GM18867 (cell line): ENCODE results near the gene KRTAP12-1.

Source experiments
- ATAC-seq: cut with Tn5 transposase; IDR thresholded peaks from one replicate; pipeline ENCODE4 v1.9.1; 2021; ENCODE audit warnings: mild to moderate bottlenecking, moderate library complexity; ENCODE audit not compliant: unreplicated experiment

KRTAP12-1 gene, protein sequence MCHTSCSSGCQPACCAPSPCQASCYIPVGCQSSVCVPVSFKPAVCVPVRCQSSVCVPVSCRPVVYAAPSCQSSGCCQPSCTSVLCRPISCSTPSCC

DNA sequence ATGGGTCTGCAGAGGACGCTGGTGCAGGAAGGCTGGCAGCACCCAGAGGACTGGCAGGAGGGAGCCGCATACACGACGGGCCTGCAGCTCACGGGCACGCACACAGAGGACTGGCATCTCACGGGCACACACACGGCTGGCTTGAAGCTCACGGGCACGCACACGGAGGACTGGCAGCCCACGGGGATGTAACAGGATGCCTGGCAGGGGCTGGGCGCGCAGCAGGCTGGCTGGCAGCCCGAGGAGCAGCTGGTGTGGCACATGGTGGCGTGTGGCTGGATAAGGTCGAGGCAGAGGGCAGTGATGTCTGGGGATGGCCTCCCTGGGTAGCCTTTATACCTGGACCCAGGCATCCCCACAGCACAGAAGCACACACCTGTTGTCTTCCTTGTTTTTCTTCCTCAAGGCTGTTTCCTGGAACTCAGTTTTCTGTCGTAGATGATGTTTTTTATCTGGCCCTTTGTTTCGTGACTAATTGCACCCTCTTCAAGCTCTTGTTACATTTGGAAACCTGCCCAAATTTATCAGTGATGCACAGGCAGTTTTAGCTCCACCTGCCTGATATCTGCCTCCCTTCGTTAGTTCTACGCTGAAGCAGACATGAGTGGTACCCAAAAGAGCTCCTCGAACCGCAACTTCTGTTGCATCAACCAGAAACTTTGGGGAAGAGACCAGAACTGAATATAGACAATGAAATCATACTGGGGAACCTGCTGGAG lies at the start of gene KRTAP12-1:
KRTAP12-1 (minus strand) TSS at position 303 of the 719 bp plus-strand sequence; CDS start at position 263, 40 bp downstream.
- ATAC-seq = no peak

DNA sequence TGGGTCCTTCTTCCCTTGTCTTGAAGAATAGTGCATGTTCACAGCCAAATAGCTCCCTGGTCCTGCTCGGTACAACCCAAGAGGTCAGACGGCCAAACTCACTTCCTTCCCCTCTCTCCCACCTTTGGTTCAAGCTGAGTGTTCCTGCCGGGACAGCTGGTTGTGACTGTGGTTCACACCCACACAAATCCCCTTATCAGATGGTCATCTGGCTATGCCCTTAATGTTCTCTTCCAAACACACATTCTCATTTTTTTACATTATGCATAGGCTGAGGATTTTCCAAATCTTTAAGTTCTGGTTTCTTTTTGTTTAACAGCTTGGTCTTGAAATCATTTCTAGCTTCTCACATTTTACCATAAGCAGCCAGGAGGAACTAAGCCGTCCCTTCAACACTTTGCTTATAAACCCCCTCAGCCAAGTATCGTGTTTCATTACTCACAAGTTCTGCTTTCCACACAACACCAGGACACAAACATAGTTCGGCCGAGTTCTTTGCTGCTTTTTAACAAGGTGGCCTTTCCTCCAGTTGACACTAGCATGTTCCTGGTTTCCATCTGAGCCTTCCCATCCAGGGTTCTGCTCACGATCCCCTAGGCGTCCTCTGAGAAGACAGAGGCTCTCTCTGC lies 49.1 kb upstream of the KRTAP12-1 start:
- ATAC-seq = no peak

DNA sequence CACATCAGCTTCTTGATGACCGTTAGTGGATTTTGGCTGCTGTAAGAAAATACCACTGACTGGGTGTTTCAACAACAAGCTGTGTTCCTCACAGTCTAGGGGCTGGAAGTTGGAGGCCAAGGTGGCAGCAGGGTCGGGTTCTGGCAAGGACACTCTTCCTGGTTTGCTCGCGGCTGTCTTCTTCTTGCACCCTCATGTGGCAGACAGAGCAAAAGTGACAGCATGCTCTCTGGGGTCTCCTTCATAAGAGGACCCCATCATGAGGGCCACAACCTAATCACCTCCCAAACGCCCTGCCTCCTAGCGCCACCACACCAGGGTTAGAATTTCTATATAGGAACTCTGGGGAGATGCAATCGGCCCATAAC lies 48.0 kb upstream of the KRTAP12-1 start:
- ATAC-seq = no peak

DNA sequence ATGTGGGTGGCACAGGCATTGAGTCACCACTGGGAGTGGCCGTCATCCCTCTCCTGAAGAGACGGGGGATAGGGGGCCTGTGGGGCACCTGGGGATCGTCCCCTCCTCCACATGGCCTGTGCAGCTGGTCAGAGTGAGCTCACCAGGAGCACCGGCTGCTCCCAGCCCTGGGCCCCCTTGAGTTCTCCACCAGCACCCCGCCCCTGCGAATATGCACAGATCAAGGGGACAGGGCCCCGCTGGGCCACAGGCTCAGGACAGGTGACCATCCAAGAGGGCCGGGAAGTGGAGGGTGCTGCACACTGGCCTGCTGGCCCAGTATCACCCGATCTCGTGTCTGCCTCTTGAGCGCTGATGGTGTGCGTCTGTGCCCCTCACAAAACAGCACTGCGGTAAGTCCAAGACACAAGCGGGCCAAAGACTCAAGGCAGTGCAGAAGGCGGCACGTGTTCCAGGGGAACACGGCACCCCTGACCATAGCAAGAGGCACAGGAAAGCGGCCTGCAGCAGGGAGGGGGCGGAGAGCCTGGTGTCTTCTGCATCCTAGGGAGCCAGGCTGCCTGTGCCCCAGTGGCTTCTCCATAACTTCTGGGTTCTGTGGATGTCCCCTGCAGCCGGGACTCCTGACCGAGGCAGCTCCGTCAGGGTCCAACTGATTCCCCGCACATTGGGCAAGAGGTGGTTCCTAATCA lies 47.5 kb upstream of the KRTAP12-1 start:
- ATAC-seq = no peak

DNA sequence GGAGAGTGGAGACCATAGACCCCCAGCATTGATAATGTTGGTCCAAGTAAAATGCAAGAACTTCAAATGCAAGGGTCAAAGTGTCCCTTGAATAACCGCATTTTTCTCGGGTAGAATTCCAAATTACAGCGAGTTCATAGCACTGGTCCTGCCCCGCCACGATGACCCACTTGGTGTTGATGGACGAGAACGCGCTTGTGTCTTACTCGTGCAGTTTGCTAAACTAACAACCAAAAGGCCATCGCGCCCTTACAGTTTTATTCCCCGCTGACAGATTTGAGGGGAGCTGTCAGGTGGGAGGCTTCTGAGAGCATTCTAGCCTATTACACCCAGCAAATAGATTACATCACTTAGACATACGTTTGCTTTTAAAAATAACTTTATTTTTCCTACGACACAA lies 46.8 kb upstream of the KRTAP12-1 start:
- ATAC-seq = no peak

DNA sequence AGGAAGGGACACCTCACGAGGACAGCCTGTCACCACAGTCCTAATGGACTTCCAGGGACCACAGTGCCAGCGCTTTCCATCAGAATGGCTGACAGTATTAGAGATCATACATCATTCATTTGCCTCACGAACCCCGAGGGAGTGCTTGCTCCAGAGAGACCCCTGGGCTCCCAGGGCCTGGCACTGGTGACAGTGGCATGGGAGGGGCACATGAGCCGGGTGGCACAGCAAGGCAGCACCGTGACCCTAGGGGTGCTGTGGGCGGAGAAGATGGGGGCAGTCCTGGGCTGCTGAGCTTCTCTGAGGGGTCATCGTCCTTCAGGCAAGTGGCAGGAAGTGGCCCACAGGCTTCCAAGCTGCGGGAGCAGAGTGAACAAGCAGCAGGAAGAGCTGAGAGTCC lies 45.8 kb upstream of the KRTAP12-1 start:
- no peak for ATAC-seq

DNA sequence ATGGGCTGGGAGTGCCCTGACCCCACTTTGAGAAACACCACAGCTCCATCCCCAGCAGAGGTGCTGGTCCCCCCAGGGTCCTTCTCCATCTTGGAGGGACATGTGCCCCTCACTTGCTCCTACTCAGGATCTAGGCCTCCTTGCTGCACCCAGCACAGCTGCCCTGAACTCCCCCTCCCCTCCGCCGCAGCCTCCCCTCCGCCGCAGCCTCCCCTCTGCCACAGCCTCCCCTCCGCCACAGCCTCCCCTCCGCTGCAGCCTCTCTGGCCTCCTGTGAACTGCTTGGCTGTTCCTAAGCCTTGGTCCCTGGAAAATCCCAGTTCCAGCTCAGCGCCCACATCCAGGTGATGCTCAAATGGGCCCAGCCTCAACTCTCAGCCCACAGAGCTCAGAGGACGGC lies 45.4 kb upstream of the KRTAP12-1 start:
- ATAC-seq = no peak

DNA sequence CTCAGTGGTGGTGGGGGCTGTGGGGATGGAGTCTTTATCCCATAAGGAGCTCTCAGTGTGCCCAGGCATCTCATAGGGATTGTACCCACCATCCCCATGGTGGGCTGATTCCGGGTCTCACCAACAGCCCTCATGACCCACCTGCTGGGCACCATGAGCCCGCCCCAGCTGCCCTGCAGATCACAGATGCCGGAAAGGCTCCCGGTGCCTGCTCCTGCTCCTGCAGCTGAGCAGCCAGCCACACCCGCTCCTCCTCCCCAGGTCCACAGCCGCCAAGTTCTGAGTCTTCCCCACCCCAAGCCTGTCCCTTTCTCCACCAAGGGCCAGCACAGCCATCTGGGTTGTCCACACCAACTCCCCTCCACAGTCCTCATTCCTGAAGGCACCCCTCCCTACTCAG lies 44.9 kb upstream of the KRTAP12-1 start:
- no peak for ATAC-seq

DNA sequence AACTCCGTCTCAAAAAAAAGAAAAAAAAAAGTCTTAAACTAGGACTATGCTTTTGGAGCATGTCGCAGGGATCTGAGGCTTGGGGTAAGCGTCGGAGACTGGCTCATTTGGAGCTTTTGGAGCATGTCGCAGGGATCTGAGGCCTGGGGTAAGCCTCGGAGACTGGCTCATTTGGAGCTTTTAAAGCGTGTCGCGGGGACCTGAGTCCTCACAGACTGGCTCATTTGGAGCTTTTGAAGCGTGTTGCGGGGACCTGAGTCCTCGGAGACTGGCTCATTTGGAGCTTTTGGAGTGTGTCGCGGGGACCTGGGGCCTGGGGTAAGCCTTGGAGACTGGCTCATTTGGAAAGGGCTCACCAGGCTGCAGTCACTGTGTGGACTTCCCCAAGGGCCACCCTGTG lies 43.0 kb upstream of the KRTAP12-1 start:
- no peak for ATAC-seq

DNA sequence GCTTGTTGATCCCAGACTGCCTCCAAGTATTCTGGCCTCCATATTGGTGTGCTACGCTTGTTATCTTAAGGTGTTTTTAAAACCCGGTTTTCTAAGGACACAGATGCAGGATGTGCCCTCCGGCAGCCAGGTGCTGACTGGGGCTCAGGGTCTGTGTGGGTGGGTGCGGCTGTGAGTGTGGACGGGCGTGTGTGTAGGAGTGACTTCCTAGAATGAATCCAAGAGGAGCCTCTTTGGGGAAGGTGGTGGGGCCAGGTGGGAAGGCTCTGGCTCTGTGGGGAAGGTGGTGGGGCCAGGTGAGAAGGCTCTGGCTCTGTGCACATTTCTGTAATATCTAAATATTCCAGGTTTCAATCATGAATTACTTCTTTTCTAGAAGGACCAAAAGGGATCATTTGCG lies 42.2 kb upstream of the KRTAP12-1 start:
- ATAC-seq = no peak

DNA sequence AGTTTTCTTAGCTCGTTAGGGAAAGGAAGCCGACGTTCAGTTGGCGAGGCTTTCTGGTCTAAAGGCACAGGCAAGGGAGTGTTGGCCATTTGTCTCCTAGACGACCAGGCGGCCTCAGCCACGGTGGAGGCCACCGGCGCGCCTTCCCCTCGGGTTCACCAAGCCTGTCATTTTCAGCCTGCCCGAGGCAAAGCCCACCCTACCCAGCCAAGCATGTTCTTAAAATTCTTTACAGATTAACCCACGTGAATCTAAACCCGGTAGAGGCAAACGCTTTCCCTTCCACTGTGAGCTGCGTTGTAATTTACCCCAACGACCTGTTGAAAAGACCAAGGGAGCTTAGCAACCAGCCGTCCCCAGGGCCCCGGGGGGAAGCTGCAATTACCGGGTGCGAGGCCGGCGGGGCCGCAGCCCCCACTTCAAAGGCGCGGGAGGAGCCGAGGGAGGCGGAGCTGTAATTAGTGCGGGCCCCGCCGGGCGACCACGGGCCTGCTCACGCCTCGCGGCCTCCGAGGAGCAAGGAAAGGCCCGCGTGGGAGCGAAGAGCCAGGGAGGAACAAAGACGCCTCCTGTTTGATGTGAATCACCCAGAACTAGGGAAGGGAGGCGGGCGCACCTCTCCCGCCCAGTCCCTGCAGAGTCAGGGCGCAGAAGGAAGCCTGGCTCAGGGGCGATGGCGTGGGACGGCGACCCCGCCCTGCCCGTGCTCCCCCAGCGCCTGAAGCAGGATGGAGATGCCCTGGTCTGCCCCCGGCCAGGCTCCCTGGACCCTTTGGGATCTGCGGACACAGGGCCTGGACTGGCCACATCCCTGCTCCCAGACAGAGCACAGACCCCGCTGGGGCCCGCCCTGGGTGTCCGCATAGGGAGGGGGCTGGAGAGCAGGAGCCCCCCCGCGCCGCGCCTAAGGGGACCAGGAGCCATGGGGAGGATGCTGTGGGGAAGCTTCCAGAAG lies 41.5 kb upstream of the KRTAP12-1 start:
- ATAC-seq = no peak

DNA sequence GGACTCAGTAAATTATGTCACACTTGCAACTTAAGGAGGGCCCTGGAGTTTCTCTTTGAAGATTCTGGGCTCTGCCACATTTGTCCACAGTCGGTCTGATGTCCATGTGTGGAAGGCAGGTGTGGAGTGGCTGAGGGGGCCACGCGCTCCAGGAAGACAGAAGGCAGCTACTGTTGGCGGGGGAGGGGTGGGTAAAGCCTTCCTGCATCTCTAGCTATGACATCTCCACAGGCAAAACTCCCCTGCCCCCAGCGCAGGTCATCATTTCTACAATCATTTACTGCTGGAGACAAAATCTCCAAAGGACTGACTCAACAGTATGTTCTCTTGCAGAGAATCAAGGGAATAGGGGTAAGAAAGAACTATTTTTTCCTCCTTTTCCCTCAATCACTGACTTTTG lies 40.8 kb upstream of the KRTAP12-1 start:
- no peak for ATAC-seq

DNA sequence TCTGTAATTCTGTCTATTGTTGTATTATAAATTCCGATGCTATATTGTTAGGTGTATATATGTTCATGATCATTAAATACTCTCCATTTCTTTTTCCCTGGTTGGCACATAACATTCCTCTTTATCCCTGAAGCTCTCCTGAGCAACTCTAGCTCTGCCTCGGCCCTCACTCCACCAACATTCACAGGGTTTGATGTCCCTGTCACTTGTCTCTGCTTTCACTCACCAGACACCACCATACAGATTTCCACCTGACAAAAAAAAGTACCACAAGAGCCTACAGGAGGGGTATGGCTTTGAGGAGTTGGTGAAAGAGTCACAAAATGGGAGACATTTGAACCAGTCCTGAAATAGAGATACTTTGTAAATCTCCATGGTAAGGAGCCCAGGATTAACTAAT lies 38.2 kb upstream of the KRTAP12-1 start:
- ATAC-seq = no peak

DNA sequence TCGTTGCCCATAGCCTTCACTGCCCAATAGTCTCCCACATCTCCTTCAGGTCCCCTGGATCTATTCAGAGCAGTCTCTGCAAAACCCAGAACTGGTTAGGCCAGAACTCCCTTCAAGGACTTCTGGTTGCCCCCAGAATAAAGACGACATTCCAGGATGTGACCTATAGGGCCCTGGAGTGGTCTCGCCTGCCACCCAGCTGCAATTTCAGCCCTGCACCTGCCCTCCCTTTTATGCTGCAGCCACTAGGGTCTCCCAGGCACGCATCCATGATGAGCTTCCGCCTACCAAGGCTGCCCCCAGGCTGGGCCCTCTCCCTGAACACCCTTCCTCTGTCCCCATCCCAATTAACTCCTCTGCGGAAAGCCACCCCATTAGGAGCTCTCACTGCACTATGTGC lies 36.6 kb upstream of the KRTAP12-1 start:
- ATAC-seq = no peak

DNA sequence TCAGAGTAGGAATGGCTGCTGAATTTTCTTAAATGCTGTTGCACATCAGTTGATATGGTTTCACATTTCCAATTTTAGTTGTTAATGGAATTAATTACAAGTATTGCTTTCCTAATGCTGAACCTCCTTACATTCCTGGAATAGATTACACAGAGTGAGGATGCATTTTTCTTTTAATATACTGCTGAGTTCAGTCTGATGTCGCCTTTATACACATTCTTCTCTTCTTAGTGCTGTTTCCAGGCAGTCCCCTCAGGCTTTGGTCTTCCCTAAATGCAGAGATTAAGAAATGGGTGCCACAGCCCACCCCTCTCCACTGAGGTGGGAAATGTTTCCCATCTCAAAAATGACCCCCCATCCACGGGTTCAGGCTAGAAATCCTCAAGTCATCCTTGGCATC lies 36.1 kb upstream of the KRTAP12-1 start:
- ATAC-seq = no peak

DNA sequence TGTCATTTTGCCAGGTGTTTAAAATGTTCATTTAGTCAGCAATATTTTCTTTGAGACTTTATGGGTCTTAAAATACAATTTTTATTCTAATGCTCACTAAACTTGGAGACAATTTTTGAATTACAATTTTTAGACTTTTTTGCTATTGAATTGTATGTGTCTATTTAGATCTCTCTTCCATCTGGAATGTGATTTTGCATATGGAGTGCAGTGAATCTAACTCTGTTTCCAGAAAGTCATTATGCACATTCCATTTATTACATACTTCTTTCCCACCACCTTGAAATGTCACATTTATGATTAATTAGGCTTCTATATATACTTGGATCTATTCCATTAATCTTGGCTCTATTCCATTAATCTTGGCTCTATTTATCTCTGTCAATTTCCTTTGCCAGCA lies 35.0 kb upstream of the KRTAP12-1 start:
- no peak for ATAC-seq

DNA sequence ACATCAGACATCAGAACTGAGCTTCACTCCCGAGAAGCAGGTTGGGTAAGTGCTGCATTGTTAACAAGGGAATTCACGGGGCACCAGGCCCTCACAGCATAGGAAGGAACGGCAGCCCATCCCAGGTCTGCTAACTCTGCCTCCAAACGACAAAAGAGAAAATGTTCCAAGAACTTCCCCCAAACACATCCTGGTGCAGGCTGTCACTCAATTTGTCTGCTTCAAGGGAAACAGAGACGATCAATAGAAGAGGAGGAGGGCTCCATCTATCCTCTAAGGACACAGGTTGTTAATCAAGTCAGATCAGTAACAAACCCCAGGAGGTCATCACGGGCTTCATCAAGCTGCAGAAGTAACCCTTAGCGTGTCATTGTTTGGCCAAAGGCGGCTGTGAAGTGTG lies 32.9 kb upstream of the KRTAP12-1 start:
- no peak for ATAC-seq

DNA sequence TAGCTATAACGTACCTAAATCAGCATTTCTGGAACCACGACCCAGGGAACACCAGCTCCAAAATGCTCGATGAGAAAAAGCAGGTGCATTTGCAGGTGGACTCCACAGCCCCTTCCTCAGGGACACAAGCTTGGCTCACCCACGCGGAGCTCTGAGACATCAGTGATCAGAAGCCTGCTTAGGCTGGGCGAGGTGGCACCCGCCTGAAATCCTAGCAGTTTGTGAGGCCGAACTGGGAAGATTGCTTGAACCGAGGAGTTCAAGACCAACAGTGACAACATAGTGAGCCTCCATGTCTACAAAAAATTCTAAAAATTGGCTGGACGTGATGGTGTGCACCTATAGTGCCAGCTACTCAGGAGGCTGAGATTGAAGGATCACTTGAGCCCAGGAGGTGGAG lies 31.9 kb upstream of the KRTAP12-1 start:
- no peak for ATAC-seq

DNA sequence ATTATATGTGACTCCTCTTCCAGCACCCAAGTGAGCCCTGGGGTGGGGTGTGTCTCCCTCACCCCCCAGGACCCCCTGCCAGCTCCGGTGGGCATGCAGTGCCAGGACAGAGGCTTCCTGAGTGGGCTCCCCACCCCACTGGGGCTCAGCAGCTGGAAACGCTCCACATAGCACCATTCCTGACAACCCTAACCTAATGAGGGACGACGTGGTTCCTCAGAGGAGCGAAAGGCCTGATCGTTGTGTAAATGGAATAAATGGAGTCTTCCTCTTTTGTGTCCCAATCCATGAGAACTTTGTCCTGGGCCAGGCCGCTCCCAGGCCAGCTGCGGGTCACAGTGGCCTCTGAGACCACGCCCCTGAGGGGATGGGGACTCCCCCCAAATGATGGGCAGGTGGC lies 31.2 kb upstream of the KRTAP12-1 start:
- no peak for ATAC-seq

DNA sequence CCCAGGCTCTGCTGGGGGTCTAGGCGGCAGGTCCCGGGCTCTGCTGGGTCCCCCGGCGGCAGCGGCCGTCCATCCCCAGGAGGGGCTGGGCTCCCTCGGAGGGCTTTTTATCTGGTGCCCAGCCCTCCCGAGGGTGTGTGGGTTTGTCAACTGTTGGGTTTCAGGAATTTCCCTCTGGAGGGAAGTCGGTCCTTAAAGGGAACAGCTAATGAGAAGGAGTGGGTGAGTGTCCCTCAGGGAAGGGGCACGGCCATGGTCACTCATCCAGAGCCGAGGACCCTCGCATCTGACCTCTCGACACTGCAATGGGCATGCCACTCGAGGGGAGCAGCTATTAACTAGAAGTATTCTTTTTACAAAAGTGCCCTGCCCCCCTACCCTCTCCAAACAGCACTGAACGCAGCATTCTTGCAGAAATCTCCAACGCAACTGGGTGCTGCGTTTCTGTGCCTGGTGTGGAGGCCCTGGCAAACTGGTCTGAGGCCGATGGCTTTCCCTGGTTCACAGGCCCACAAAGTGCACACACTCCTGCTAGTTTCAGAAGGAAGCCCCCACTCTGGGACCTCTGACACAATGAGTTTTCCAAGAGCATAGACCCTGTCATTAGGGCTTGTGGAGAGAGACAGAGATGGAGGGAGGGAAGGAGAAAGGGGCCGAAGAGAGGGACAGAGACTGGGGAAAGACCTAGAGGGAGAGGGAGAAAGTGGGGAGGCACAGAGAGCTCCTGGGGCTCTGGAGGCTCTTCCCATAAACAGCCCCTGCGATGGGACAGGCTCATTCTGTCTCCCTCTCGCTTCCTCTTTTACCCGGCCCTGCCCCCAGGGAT lies 30.5 kb upstream of the KRTAP12-1 start:
- no peak for ATAC-seq
